ENCODE measurements around the gene PPP1R14C. TPM values are rescaled to one million over a fixed set of nuclear protein-coding genes. Genes with fewer than 3 reads are reported as not detected.
"Not testable (repeated sequence)": the region's sequence is repeated elsewhere in the genome, so short reads cannot be mapped to it uniquely, and the experiment has no call there.

PPP1R14C gene
- total and polyA plus RNA-seq, 2 experiments from 2014 or later = 1.1 to 1.4 TPM

- not testable (repeated sequence) for H3K9me3 Mint-ChIP-seq; DNase-seq (ENCODE audit: low spot score); ATAC-seq; H2AFZ ChIP-seq; H3F3A ChIP-seq (replicated peaks; ENCODE audit: low read depth); H4K20me1 ChIP-seq (replicated peaks; ENCODE audit: insufficient read depth); H3K4me2 ChIP-seq; H3K79me2 ChIP-seq (replicated peaks; ENCODE audit: insufficient read depth); H3K27me3 ChIP-seq (ENCODE audit: insufficient read depth); H3K4me1 ChIP-seq (ENCODE audit: insufficient read depth); H3K27me3 Mint-ChIP-seq (ENCODE audit: insufficient read depth, low read depth, poor library complexity); H3K36me3 Mint-ChIP-seq (ENCODE audit: low read depth); H3K4me3 ChIP-seq; H3K4me3 Mint-ChIP-seq; H3K27ac ChIP-seq (ENCODE audit: low read depth); H3K36me3 ChIP-seq (ENCODE audit: insufficient read depth); H3K4me1 Mint-ChIP-seq; H3K9me2 ChIP-seq (ENCODE audit: insufficient read depth); H3K27ac Mint-ChIP-seq
These were observed 37.1 kb downstream of the PPP1R14C start for GRCh38 chr6:150179907-150180424.

- H4K20me1 ChIP-seq (replicated peaks; ENCODE audit: insufficient read depth) = no peaks in the 10 kb centered on the region
- DNase-seq (ENCODE audit: low spot score) (no peak), ATAC-seq (no peak)
- Mint-ChIP-seq H3K27me3 (ENCODE audit: insufficient read depth, low read depth, poor library complexity) (no peaks in the 10 kb centered on the region), H3K9me3 (no peaks in the 10 kb centered on the region), H3K4me1 (no peaks in the 10 kb centered on the region; the same call in 2 of the 3 replicates), H3K27ac (no peak overlapping the region), H3K4me3 (no peak overlapping the region), H3K36me3 (ENCODE audit: low read depth) (no peaks in the 10 kb centered on the region)
- no peak overlapping the region for H3K4me2 ChIP-seq
- H3F3A ChIP-seq (replicated peaks; ENCODE audit: low read depth) = no peaks in the 10 kb centered on the region
- no peaks in the 10 kb centered on the region for H3K9me2 ChIP-seq (ENCODE audit: insufficient read depth)
- no peaks in the 10 kb centered on the region for H3K79me2 ChIP-seq (replicated peaks; ENCODE audit: insufficient read depth)
- no peak overlapping the region for H2AFZ ChIP-seq
- no peaks in the 10 kb centered on the region for H3K27me3 ChIP-seq (ENCODE audit: insufficient read depth)
- no peaks in the 10 kb centered on the region for H3K4me1 ChIP-seq (ENCODE audit: insufficient read depth)
- H3K27ac ChIP-seq (ENCODE audit: low read depth) = no peak overlapping the region
- no peaks in the 10 kb centered on the region for H3K36me3 ChIP-seq (ENCODE audit: insufficient read depth)
- no peak overlapping the region for H3K4me3 ChIP-seq
- TF ChIP-seq EZH2phosphoT487 (IDR thresholded peaks at IDR 0.05; ENCODE audit: unreplicated experiment) = no peak
- TF ChIP-seq JUNB (IDR thresholded peaks at IDR 0.05; ENCODE audit: unreplicated experiment) = no peak
- no peak for TF ChIP-seq CTCF (conservative IDR thresholded peaks at IDR 0.05; ENCODE audit: low read depth in 2 of 2)
- no peak for TF ChIP-seq STAT1 (IDR thresholded peaks at IDR 0.05; ENCODE audit: unreplicated experiment)
- TF ChIP-seq ZNF462 (CRISPR knock-in tag; IDR thresholded peaks at IDR 0.05) = no peak
- no peak for TF ChIP-seq CREB1 (CRISPR knock-in tag; IDR thresholded peaks at IDR 0.05; ENCODE audit: low read depth)
- no peak for TF ChIP-seq POLR2AphosphoS5 (IDR thresholded peaks at IDR 0.05; ENCODE audit: low read depth)
- TF ChIP-seq ZNF331 (CRISPR knock-in tag; IDR thresholded peaks at IDR 0.05; ENCODE audit: low read depth) = no peak
- no peak for TF ChIP-seq ZNF114 (CRISPR knock-in tag; IDR thresholded peaks at IDR 0.05)
- no peak for TF ChIP-seq REST (IDR thresholded peaks at IDR 0.05; ENCODE audit: unreplicated experiment)
- no peak for TF ChIP-seq NANOG (IDR thresholded peaks at IDR 0.05; ENCODE audit: borderline replicate concordance)
These were observed 37.7 kb downstream of the PPP1R14C start for GRCh38 chr6:150180517-150180916.
